Suprapubic skin (tissue), 4 donors: ENCODE data around the gene TARBP1. TPM values are rescaled to one million over a fixed set of nuclear protein-coding genes. Genes with fewer than 3 reads are reported as not detected.
"Not testable (repeated sequence)": the region's sequence is repeated elsewhere in the genome, so short reads cannot be mapped to it uniquely, and the experiment has no call there.

Experiments used
- DNase-seq, 2 donors: peaks; one replicate each; pipeline ENCODE4 v3.0.0-alpha.2; 2019; ENCODE audit warnings: low spot score in 2 of 2
- H3K27ac ChIP-seq: fragments of 200-600 bp; sonication (generic); one replicate; pipeline ENCODE4 v1.5.1; 2019
- H3K27me3 ChIP-seq: fragments of 200-600 bp; sonication (generic); one replicate; pipeline ENCODE4 v1.5.1; 2019
- H3K36me3 ChIP-seq: fragments of 200-600 bp; sonication (generic); one replicate; pipeline ENCODE4 v1.5.1; 2019
- H3K4me1 ChIP-seq: fragments of 200-600 bp; sonication (generic); one replicate; pipeline ENCODE4 v1.5.1; 2019
- H3K4me3 ChIP-seq: fragments of 200-600 bp; sonication (generic); one replicate; pipeline ENCODE4 v1.5.1; 2019; ENCODE audit warnings: mild to moderate bottlenecking
- H3K9me3 ChIP-seq: fragments of 200-600 bp; sonication (generic); one replicate; pipeline ENCODE4 v1.5.1; 2019
- EP300 ChIP-seq: sonication (generic); formaldehyde crosslinking; IDR thresholded peaks from one replicate; pipeline ENCODE4 v1.6.1; 2017; ENCODE audit warnings: antibody characterized with exemption
- POLR2A ChIP-seq, 2 donors: fragments of 450-650 bp; IDR thresholded peaks; one replicate each; pipeline ENCODE4 v1.6.1; 2017; ENCODE audit warnings: antibody characterized with exemption in 2 of 2, mild to moderate bottlenecking in 2 of 2, moderate library complexity in 2 of 2
- POLR2AphosphoS5 ChIP-seq, 3 donors: sonication (generic); formaldehyde crosslinking; IDR thresholded peaks; one replicate each; pipeline ENCODE4 v1.6.1; 2017; ENCODE audit warnings: antibody characterized with exemption in 3 of 3
- WGBS: methylation state at CpG from one replicate; pipeline ENCODE4 v1.1.5; 2018; 5-methylcytosine and 5-hydroxymethylcytosine counted together
- total RNA-seq, 4 donors: library from RNA; depleted of rRNA; stranded (reverse); fragments of >200 nt; gene quantifications; one replicate each; pipeline ENCODE4 v1.1.0, GENCODE V29; 2016
- TF ChIP-seq, protein P1 (sequence below), 2 donors: fragments of 200-600 bp in 1 of 2; fragments of 450-650 bp in 1 of 2; sonication (generic) in 1 of 2; IDR thresholded peaks; one replicate each; pipeline ENCODE4 v1.5.1; 2016 to 2019; ENCODE audit warnings: antibody characterized with exemption in 2 of 2, mild to moderate bottlenecking in 1 of 2, moderate library complexity in 1 of 2

Gene TARBP1
- total RNA-seq, 4 donors from 2014 or later, result 21.1 to 78.2 (median 23.5) TPM

DNA sequence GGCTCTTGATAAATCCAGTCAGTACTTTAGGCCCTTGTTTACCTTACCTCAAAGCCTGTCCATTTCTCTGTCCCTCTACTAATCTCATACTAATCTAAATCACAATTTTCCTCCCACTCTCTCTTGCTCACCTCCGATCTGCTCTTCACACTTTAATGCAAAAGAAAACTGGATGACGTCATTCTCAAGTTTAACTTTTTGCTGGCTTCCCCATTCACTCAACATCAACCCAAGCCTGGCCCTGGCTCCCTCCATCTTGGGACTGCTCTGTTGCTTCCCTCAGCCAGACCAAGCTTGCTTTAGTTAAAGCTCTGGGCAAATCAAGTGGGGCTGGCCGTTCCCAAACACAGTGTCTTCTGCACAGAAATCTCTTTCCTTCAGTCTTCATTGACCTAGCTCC is 76.0 kb downstream of the TARBP1 start:
- H3K9me3 ChIP-seq, result no peaks in the 10 kb centered on the region
- H3K27me3 ChIP-seq, result no peaks in the 10 kb centered on the region
- DNase-seq, result no peak
- 92% methylated on average over 3 of the region's 3 CpGs for WGBS
- H3K27ac ChIP-seq, result no peak overlapping the region
- no peak overlapping the region for H3K4me3 ChIP-seq
- TF ChIP-seq POLR2A (IDR thresholded peaks at IDR 0.05) (no peak), EP300 (no peak), POLR2AphosphoS5 (IDR thresholded peaks at IDR 0.05) (no peak)
- TF ChIP-seq, protein P1, sequence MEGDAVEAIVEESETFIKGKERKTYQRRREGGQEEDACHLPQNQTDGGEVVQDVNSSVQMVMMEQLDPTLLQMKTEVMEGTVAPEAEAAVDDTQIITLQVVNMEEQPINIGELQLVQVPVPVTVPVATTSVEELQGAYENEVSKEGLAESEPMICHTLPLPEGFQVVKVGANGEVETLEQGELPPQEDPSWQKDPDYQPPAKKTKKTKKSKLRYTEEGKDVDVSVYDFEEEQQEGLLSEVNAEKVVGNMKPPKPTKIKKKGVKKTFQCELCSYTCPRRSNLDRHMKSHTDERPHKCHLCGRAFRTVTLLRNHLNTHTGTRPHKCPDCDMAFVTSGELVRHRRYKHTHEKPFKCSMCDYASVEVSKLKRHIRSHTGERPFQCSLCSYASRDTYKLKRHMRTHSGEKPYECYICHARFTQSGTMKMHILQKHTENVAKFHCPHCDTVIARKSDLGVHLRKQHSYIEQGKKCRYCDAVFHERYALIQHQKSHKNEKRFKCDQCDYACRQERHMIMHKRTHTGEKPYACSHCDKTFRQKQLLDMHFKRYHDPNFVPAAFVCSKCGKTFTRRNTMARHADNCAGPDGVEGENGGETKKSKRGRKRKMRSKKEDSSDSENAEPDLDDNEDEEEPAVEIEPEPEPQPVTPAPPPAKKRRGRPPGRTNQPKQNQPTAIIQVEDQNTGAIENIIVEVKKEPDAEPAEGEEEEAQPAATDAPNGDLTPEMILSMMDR (IDR thresholded peaks at IDR 0.05), result no peak
- peaks cover 12% of the 10 kb centered on the region for H3K4me1 ChIP-seq
- H3K36me3 ChIP-seq, result peaks cover 12% of the 10 kb centered on the region

DNA sequence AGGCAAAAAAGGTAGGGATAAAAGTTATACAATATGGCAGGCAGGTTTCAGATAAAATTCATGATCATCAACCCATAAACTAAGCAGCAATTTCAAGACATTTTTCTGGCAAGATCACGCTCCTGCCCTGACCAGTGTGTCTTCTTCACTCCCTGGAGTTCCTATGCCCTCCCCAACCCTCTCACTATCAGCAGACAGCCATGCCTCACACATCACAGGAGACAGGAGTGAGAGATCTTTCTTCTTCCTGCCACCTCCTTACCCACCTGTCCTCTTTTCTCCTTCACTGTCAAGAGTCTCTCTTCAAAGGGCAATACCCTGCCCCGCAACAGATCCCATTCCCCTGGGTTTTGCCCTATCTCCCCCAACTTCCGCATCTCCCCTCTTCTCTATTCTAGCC is 77.3 kb downstream of the TARBP1 start:
- Histone ChIP-seq H3K4me1 (peaks cover 12% of the 10 kb centered on the region), H3K27me3 (no peaks in the 10 kb centered on the region), H3K27ac (no peak overlapping the region), H3K4me3 (no peak overlapping the region), H3K36me3 (peaks cover 12% of the 10 kb centered on the region), H3K9me3 (no peaks in the 10 kb centered on the region)
- WGBS, result 95% methylated on average over 3 of the region's 3 CpGs
- no peak for DNase-seq
- TF ChIP-seq POLR2A (IDR thresholded peaks at IDR 0.05), result no peak
- TF ChIP-seq, protein P1 (IDR thresholded peaks at IDR 0.05), result no peak
- TF ChIP-seq POLR2AphosphoS5 (IDR thresholded peaks at IDR 0.05), result no peak
- no peak for TF ChIP-seq EP300

DNA sequence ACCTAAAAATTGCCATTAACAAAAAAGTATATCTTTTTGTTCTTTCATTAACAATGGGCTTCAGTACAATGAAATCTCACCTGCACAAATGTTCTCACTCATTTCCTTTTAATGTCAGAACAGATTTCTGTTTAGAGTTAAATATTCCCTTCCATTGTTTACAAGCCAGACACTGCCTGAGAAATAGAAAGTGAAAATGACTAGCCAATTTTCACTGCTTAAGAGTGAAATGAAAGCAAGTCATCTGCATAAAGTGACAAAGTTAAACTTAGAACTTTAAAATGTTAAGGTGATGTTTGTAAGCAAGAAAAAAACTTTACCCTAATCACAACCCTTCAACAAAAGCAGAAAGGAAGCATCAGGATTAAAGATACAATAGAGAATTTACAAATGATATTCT is 78.2 kb downstream of the TARBP1 start:
- H3K36me3 ChIP-seq, result peaks cover 13% of the 10 kb centered on the region
- TF ChIP-seq, protein P1 (IDR thresholded peaks at IDR 0.05), result no peak
- TF ChIP-seq EP300, result no peak
- TF ChIP-seq POLR2A (IDR thresholded peaks at IDR 0.05), result no peak
- TF ChIP-seq POLR2AphosphoS5 (IDR thresholded peaks at IDR 0.05), result no peak
- H3K27me3 ChIP-seq, result no peaks in the 10 kb centered on the region
- H3K9me3 ChIP-seq, result no peaks in the 10 kb centered on the region
- H3K4me1 ChIP-seq, result peaks cover 12% of the 10 kb centered on the region
- no peak overlapping the region for H3K4me3 ChIP-seq
- no peak for DNase-seq
- no peak overlapping the region for H3K27ac ChIP-seq

DNA sequence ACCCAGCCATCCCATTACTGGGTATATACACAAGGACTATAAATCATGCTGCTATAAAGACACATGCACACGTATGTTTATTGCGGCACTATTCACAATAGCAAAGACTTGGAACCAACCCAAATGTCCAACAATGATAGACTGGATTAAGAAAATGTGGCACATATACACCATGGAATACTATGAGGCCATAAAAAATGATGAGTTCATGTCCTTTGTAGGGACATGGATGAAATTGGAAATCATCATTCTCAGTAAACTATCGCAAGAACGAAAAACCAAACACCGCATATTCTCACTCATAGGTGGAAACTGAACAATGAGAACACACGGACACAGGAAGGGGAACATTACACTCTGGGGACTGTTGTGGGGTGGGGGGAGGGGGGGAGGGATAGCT is 79.5 kb downstream of the TARBP1 start:
- H3K4me3 ChIP-seq, result not testable (repeated sequence)
- 84% methylated on average over 6 of the region's 6 CpGs for WGBS

DNA sequence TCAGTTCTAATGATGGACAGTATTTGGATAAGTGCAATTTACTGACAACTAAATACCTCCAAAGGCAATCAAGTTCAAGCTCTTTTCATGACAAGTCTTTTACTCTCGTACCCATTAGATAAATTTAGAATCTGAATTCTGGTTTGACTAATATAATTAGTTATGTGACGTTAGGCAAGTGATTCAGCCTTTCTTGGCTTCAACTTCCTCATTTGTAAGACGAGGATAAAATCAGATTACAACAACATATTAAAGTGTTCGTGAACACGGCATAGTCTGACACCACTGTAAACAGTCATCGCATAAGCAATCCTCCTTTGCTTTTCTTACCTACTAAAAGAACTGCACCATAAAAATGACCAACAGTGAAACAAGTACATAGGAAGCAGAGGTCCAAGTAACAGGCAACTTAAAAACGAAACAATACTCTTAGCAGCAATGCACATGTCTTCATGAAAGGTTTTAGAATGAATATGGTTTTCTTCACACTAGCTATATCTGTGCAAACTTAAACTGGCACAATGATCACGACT is 80.1 kb downstream of the TARBP1 start:
- Histone ChIP-seq H3K4me1 (peaks cover 12% of the 10 kb centered on the region), H3K4me3 (peak overlapping the region; percentile 7), H3K36me3 (peaks cover 13% of the 10 kb centered on the region), H3K27ac (no peak overlapping the region), H3K9me3 (no peaks in the 10 kb centered on the region), H3K27me3 (no peaks in the 10 kb centered on the region)
- TF ChIP-seq, protein P1 (IDR thresholded peaks at IDR 0.05), result no peak
- WGBS, result 58% methylated on average over 8 of the region's 8 CpGs
- no peak for DNase-seq

More for the DNA sequence above, 79.5 kb downstream of the TARBP1 start:
- DNase-seq, H3K27ac ChIP-seq, H3K27me3 ChIP-seq, H3K9me3 ChIP-seq: not testable (repeated sequence)
- Histone ChIP-seq H3K36me3 (peaks cover 10% of the 10 kb centered on the region), H3K4me1 (peaks cover 12% of the 10 kb centered on the region)

DNA sequence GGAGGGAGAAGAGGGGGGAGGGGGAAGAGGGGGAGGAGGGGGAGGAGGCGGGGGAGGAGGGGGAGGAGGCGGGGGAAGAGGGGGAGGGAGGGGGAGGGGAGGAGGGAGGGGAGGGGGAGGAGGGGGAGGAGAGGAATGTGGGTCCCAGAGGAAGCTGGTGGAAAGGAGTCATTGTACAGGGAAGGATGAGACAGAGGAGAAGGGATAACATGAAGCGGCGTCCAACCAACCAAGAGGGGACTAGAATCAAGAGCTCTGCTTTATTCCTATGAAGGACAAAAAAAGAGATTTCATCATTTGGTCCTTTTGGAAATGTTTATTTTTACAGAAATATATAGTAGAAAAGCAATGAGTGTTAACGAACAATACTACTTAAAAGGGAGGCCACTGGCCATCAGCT is 81.2 kb downstream of the TARBP1 start:
- no peak overlapping the region for H3K27ac ChIP-seq
- H3K9me3 ChIP-seq, result no peaks in the 10 kb centered on the region
- peaks cover 19% of the 10 kb centered on the region for H3K36me3 ChIP-seq
- H3K27me3 ChIP-seq, result no peaks in the 10 kb centered on the region
- H3K4me3 ChIP-seq, result no peak overlapping the region
- WGBS, result 55% methylated on average over 4 of the region's 5 CpGs
- TF ChIP-seq POLR2AphosphoS5 (IDR thresholded peaks at IDR 0.05) (no peak), EP300 (no peak), POLR2A (IDR thresholded peaks at IDR 0.05) (no peak)
- TF ChIP-seq, protein P1 (IDR thresholded peaks at IDR 0.05), result no peak
- DNase-seq, result no peak
- H3K4me1 ChIP-seq, result peaks cover 5% of the 10 kb centered on the region
